Liver (tissue), 9 donors: ENCODE data around the gene SYNGR4. TPM values are rescaled to one million over a fixed set of nuclear protein-coding genes. Genes with fewer than 3 reads are reported as not detected.

Experiments
- DNase-seq: peaks from one replicate; pipeline ENCODE4 v3.0.0-alpha.2; 2017; ENCODE audit warnings: low spot score
- H3K27ac ChIP-seq, 2 donors: one replicate each; pipeline ENCODE4 v1.7.0; 2013; ENCODE audit warnings: inconsistent platforms in 2 of 2, low read length in 2 of 2, control low read depth in 1 of 2, low read depth in 1 of 2, mild to moderate bottlenecking in 1 of 2
- H3K27me3 ChIP-seq, 4 donors: one replicate each; pipeline versions ENCODE4 v1.6.1 to v1.7.0; 2013; ENCODE audit warnings: low read length in 3 of 4, inconsistent platforms in 1 of 4, mild to moderate bottlenecking in 1 of 4, moderate library complexity in 1 of 4; ENCODE audit not compliant: control insufficient read depth in 4 of 4, insufficient read depth in 4 of 4
- H3K36me3 ChIP-seq, 4 donors: one replicate each; pipeline versions ENCODE4 v1.6.1 to v1.7.0; 2013; ENCODE audit warnings: low read length in 3 of 4, mild to moderate bottlenecking in 3 of 4, low read depth in 1 of 4, moderate library complexity in 1 of 4; ENCODE audit not compliant: control insufficient read depth in 4 of 4, insufficient read depth in 3 of 4
- H3K4me1 ChIP-seq, 4 donors: one replicate each; pipeline versions ENCODE4 v1.6.1 to v1.7.0; 2013; ENCODE audit warnings: low read length in 3 of 4, mild to moderate bottlenecking in 3 of 4, moderate library complexity in 1 of 4; ENCODE audit not compliant: control insufficient read depth in 4 of 4, insufficient read depth in 4 of 4
- H3K4me3 ChIP-seq, 3 donors: one replicate each; pipeline versions ENCODE4 v1.6.1 to v1.7.0; 2013; ENCODE audit warnings: low read length in 3 of 3, control low read depth in 1 of 3, low read depth in 1 of 3, mild to moderate bottlenecking in 1 of 3
- H3K9ac ChIP-seq, 2 donors: one replicate each; pipeline ENCODE4 v1.7.0; 2013; ENCODE audit warnings: low read length in 2 of 2, mild to moderate bottlenecking in 2 of 2, moderate library complexity in 2 of 2, control low read depth in 1 of 2, low read depth in 1 of 2
- H3K9me3 ChIP-seq, 4 donors: one replicate each; pipeline versions ENCODE4 v1.6.1 to v1.7.0; 2013; ENCODE audit warnings: low read length in 3 of 4; ENCODE audit not compliant: control insufficient read depth in 4 of 4
- EGR1 ChIP-seq, 2 donors: IDR thresholded peaks; 2 replicates each; pipeline ENCODE4 v1.6.1; 2016 to 2018; ENCODE audit warnings: antibody characterized with exemption in 2 of 2, low read depth in 2 of 2
- FOXA1 ChIP-seq: IDR thresholded peaks from 2 replicates; pipeline ENCODE4 v1.6.1; 2016; ENCODE audit warnings: antibody characterized with exemption
- FOXA2 ChIP-seq: IDR thresholded peaks from 2 replicates; pipeline ENCODE4 v1.6.1; 2016; ENCODE audit warnings: antibody characterized with exemption
- GABPA ChIP-seq, 2 donors: IDR thresholded peaks in 1 of 2; conservative IDR thresholded peaks in 1 of 2; 2 replicates each; pipeline ENCODE4 v1.6.1; 2016; ENCODE audit warnings: antibody characterized with exemption in 2 of 2, mild to moderate bottlenecking in 1 of 2, moderate library complexity in 1 of 2
- HNF4A ChIP-seq, 2 donors: conservative IDR thresholded peaks; 2 replicates each; pipeline ENCODE4 v1.6.1; 2016; ENCODE audit warnings: antibody characterized with exemption in 2 of 2, mild to moderate bottlenecking in 2 of 2
- HNF4G ChIP-seq: IDR thresholded peaks from 2 replicates; pipeline ENCODE4 v1.6.1; 2016; ENCODE audit warnings: antibody characterized with exemption
- JUND ChIP-seq, 2 donors: IDR thresholded peaks; 2 replicates each; pipeline ENCODE4 v1.6.1; 2016; ENCODE audit warnings: antibody characterized with exemption in 2 of 2
- NR2F2 ChIP-seq: IDR thresholded peaks from 2 replicates; pipeline ENCODE4 v1.6.1; 2016; ENCODE audit warnings: antibody characterized with exemption
- RAD21 ChIP-seq, 2 donors: IDR thresholded peaks; 2 replicates each; pipeline ENCODE4 v1.6.1; 2016; ENCODE audit warnings: antibody characterized with exemption in 2 of 2, mild to moderate bottlenecking in 2 of 2
- RXRA ChIP-seq, 2 donors: IDR thresholded peaks; 2 replicates each; pipeline ENCODE4 v1.6.1; 2017 to 2018; ENCODE audit warnings: antibody characterized with exemption in 2 of 2, mild to moderate bottlenecking in 1 of 2
- SP1 ChIP-seq: IDR thresholded peaks from 2 replicates; pipeline ENCODE4 v1.6.1; 2018; ENCODE audit warnings: antibody characterized with exemption, mild to moderate bottlenecking
- TAF1 ChIP-seq: conservative IDR thresholded peaks from 2 replicates; pipeline ENCODE4 v1.6.1; 2016; ENCODE audit warnings: antibody characterized with exemption, mild to moderate bottlenecking
- YY1 ChIP-seq: IDR thresholded peaks from 2 replicates; pipeline ENCODE4 v1.6.1; 2016; ENCODE audit warnings: antibody characterized with exemption, mild to moderate bottlenecking
- WGBS: extraction: QIAGEN DNeasy Blood & Tissue Kit; methylation state at CpG from one replicate; pipeline ENCODE4 v1.1.7; 2013; 5-methylcytosine and 5-hydroxymethylcytosine counted together
- polyA plus RNA-seq, 2 donors: library from polyadenylated mRNA; stranded (reverse) in 1 of 2; unstranded in 1 of 2; fragments of 200-250 nt in 1 of 2; fragments of >200 nt in 1 of 2; fragmentation: Nextera tagmentation in 1 of 2; extraction: Ambion mirVana in 1 of 2; gene quantifications; one replicate each; pipeline versions ENCODE4 v1.2.1 to v1.2.3, GENCODE V29; 2013 to 2015
- total RNA-seq, 2 donors: library from RNA; depleted of rRNA; stranded (reverse); fragments of >200 nt; gene quantifications; one replicate each; pipeline ENCODE4 v1.2.3, GENCODE V29; 2014
- TF ChIP-seq, protein P1 (sequence below): IDR thresholded peaks from 2 replicates; pipeline ENCODE4 v1.6.1; 2016; ENCODE audit warnings: antibody characterized with exemption
- TF ChIP-seq, protein P2 (sequence below): IDR thresholded peaks from 2 replicates; pipeline ENCODE4 v1.6.1; 2016; ENCODE audit warnings: antibody characterized with exemption, mild to moderate bottlenecking
- TF ChIP-seq, protein P3 (sequence below): IDR thresholded peaks from 2 replicates; pipeline ENCODE4 v1.6.1; 2016; ENCODE audit warnings: antibody characterized with exemption
- TF ChIP-seq, protein P4 (sequence below): fragments of 150-350 bp; IDR thresholded peaks from 2 replicates; pipeline ENCODE4 v1.5.1; 2017; ENCODE audit warnings: improper control_type of control experiment, low read depth, low read length; ENCODE audit not compliant: missing input control
- TF ChIP-seq, protein P5 (sequence below): IDR thresholded peaks from 2 replicates; pipeline ENCODE4 v1.6.1; 2016; ENCODE audit warnings: antibody characterized with exemption
- donor health status: healthy.
- donor health status: healthy.
- donor health status: healthy.
- donor health status: healthy.
- donor health status: healthy.

Gene SYNGR4
- total and polyA plus RNA-seq, 4 donors = 0.09 TPM; not detected in 3

DNA sequence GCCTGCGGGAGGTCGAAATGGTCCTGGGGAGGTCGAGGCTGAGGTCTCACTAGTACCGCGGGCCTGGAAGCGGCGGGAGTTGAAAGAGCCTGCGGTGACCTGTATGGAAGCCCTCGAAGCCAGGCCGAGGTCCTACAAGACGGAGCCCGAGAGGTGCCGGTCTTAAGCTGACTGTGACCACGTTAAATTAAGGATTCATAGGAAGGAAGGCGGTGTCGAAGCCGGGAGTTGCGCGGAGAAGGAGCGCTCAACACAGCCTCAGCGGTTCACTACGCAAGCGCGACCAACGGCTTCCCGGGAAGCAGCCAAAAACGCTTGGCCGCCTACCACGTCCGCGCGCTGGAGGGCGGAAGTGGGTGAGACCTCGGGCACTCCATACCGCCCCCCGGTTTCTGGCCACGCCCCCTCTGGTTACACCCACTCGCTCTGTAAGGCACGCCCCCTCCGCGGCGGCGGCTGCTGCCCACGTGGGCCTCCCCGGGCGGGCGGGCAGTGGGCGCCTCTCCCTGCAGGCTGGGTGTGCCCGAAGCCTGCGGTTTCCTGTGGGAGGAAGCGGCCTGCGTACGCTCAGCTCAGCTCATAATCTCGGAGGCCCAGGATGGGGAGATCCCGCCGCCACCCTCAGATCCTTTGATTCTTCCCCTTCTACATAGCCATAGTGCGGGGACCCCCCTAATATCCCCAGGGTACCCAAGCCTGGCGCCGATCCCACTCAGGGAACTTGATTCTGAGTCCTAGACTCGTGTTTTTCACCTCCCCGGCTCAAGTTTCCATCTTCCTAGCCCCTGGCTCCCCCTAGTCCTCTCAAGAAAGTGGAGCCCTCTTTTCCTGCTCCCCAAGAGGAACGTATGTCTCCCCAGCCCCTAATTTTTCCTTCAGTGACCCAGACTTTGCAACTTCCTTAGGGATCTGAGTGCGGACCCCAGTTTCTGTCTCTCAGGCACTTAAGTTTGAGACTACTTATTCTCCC lies 42.3 kb upstream of the SYNGR4 start:
- Histone ChIP-seq H3K9me3 (no peaks in the 10 kb centered on the region), H3K4me3 (peak overlapping the region; percentile 44 to 70 (median 51)), H3K27ac (peak overlapping the region; percentile 95 to 99), H3K36me3 (no peaks in the 10 kb centered on the region), H3K9ac (peak overlapping the region; percentile 72 to 88), H3K4me1 (peaks cover 3 to 15% (median 5%) of the 10 kb centered on the region in 4 donors), H3K27me3 (no peaks in the 10 kb centered on the region)
- TF ChIP-seq RXRA (IDR thresholded peaks at IDR 0.05) = peak in 1 of 2 donors; percentile 16
- TF ChIP-seq, protein P1, sequence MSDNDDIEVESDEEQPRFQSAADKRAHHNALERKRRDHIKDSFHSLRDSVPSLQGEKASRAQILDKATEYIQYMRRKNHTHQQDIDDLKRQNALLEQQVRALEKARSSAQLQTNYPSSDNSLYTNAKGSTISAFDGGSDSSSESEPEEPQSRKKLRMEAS = peak; percentile 60
- no peak for TF ChIP-seq HNF4G
- TF ChIP-seq, protein P2, sequence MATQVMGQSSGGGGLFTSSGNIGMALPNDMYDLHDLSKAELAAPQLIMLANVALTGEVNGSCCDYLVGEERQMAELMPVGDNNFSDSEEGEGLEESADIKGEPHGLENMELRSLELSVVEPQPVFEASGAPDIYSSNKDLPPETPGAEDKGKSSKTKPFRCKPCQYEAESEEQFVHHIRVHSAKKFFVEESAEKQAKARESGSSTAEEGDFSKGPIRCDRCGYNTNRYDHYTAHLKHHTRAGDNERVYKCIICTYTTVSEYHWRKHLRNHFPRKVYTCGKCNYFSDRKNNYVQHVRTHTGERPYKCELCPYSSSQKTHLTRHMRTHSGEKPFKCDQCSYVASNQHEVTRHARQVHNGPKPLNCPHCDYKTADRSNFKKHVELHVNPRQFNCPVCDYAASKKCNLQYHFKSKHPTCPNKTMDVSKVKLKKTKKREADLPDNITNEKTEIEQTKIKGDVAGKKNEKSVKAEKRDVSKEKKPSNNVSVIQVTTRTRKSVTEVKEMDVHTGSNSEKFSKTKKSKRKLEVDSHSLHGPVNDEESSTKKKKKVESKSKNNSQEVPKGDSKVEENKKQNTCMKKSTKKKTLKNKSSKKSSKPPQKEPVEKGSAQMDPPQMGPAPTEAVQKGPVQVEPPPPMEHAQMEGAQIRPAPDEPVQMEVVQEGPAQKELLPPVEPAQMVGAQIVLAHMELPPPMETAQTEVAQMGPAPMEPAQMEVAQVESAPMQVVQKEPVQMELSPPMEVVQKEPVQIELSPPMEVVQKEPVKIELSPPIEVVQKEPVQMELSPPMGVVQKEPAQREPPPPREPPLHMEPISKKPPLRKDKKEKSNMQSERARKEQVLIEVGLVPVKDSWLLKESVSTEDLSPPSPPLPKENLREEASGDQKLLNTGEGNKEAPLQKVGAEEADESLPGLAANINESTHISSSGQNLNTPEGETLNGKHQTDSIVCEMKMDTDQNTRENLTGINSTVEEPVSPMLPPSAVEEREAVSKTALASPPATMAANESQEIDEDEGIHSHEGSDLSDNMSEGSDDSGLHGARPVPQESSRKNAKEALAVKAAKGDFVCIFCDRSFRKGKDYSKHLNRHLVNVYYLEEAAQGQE = no peak
- no peak for TF ChIP-seq NR2F2
- TF ChIP-seq TAF1 = no peak
- TF ChIP-seq EGR1 (IDR thresholded peaks at IDR 0.05; ENCODE audit: low read depth in 2 of 2) = peak; percentile 75 to 85
- TF ChIP-seq, protein P3, sequence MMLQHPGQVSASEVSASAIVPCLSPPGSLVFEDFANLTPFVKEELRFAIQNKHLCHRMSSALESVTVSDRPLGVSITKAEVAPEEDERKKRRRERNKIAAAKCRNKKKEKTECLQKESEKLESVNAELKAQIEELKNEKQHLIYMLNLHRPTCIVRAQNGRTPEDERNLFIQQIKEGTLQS = no peak
- TF ChIP-seq FOXA2 = no peak
- TF ChIP-seq FOXA1 = no peak
- peak in 1 of 2 donors; percentile 34 for TF ChIP-seq RAD21 (IDR thresholded peaks at IDR 0.05)
- TF ChIP-seq YY1 = peak; percentile 79
- TF ChIP-seq, protein P4, sequence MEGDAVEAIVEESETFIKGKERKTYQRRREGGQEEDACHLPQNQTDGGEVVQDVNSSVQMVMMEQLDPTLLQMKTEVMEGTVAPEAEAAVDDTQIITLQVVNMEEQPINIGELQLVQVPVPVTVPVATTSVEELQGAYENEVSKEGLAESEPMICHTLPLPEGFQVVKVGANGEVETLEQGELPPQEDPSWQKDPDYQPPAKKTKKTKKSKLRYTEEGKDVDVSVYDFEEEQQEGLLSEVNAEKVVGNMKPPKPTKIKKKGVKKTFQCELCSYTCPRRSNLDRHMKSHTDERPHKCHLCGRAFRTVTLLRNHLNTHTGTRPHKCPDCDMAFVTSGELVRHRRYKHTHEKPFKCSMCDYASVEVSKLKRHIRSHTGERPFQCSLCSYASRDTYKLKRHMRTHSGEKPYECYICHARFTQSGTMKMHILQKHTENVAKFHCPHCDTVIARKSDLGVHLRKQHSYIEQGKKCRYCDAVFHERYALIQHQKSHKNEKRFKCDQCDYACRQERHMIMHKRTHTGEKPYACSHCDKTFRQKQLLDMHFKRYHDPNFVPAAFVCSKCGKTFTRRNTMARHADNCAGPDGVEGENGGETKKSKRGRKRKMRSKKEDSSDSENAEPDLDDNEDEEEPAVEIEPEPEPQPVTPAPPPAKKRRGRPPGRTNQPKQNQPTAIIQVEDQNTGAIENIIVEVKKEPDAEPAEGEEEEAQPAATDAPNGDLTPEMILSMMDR = no peak
- TF ChIP-seq GABPA (IDR thresholded peaks at IDR 0.05 in 1 of 2, conservative IDR thresholded peaks at IDR 0.05 in 1 of 2) = peak in 1 of 2 donors; percentile 78
- TF ChIP-seq SP1 = peak; percentile 82
- TF ChIP-seq, protein P5, sequence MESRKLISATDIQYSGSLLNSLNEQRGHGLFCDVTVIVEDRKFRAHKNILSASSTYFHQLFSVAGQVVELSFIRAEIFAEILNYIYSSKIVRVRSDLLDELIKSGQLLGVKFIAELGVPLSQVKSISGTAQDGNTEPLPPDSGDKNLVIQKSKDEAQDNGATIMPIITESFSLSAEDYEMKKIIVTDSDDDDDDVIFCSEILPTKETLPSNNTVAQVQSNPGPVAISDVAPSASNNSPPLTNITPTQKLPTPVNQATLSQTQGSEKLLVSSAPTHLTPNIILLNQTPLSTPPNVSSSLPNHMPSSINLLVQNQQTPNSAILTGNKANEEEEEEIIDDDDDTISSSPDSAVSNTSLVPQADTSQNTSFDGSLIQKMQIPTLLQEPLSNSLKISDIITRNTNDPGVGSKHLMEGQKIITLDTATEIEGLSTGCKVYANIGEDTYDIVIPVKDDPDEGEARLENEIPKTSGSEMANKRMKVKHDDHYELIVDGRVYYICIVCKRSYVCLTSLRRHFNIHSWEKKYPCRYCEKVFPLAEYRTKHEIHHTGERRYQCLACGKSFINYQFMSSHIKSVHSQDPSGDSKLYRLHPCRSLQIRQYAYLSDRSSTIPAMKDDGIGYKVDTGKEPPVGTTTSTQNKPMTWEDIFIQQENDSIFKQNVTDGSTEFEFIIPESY = no peak
- TF ChIP-seq JUND (IDR thresholded peaks at IDR 0.05) = no peak
- no peak for TF ChIP-seq HNF4A (conservative IDR thresholded peaks at IDR 0.05)
- WGBS = 4% methylated on average over 63 of the region's 63 CpGs
- DNase-seq = peak; percentile 99
